ENCODE measurements around the gene DPYD. TPM values are rescaled to one million over a fixed set of nuclear protein-coding genes. Genes with fewer than 3 reads are reported as not detected.

DPYD gene
- total and polyA plus RNA-seq, 10 of the 15 experiments (the other 5 are each of a cell fraction or from before 2014, with no cell fraction given), result 5.7 to 23.8 (median 10.2) TPM

DNA sequence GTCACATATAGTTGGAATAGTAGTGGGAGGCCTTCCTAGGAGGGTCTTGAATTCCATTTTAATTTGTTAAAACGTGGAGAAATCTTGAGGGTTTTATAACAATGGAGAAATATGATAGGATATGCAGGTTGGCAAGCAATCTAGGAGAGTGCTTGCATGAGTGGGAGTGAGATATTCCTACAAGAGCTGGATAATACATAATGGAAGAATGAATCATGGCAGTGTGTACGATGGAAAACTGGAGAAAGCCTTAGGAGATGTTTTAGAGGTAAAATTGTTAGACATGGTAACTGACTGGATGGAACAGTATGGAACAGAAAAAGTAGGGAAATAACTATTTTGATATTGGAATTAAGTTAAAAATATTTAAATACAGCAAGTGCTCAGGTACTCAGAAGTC is 846.9 kb downstream of the DPYD start:
- TF ChIP-seq, protein P1, sequence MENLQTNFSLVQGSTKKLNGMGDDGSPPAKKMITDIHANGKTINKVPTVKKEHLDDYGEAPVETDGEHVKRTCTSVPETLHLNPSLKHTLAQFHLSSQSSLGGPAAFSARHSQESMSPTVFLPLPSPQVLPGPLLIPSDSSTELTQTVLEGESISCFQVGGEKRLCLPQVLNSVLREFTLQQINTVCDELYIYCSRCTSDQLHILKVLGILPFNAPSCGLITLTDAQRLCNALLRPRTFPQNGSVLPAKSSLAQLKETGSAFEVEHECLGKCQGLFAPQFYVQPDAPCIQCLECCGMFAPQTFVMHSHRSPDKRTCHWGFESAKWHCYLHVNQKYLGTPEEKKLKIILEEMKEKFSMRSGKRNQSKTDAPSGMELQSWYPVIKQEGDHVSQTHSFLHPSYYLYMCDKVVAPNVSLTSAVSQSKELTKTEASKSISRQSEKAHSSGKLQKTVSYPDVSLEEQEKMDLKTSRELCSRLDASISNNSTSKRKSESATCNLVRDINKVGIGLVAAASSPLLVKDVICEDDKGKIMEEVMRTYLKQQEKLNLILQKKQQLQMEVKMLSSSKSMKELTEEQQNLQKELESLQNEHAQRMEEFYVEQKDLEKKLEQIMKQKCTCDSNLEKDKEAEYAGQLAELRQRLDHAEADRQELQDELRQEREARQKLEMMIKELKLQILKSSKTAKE (IDR thresholded peaks at IDR 0.05; ENCODE audit: low read depth, poor library complexity, severe bottlenecking), result no peak
- TF ChIP-seq, protein P2, sequence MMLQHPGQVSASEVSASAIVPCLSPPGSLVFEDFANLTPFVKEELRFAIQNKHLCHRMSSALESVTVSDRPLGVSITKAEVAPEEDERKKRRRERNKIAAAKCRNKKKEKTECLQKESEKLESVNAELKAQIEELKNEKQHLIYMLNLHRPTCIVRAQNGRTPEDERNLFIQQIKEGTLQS (IDR thresholded peaks at IDR 0.05; ENCODE audit: borderline replicate concordance, extremely low read depth, low read depth, low read length), result no peak
- TF ChIP-seq HDAC2 (IDR thresholded peaks at IDR 0.05) (no peak), RAD21 (IDR thresholded peaks at IDR 0.05; ENCODE audit: insufficient read depth, low read depth, low read length) (no peak), CBFB (IDR thresholded peaks at IDR 0.05; ENCODE audit: low read depth) (no peak), MYC (IDR thresholded peaks at IDR 0.05; ENCODE audit: insufficient read depth, insufficient read length, insufficient replicate concordance, low read length, severe bottlenecking) (no peak), POU2F2 (IDR thresholded peaks at IDR 0.05; ENCODE audit: borderline replicate concordance, low read depth, low read length) (no peak), ZBED1 (IDR thresholded peaks at IDR 0.05; ENCODE audit: borderline replicate concordance) (no peak)
- in situ Hi-C loops (cut with MboI) (no loop called here), intact Hi-C loops (cut with micrococcal nuclease; ENCODE audit: unreplicated experiment) (no loop called here)
- H4K20me1 ChIP-seq (ENCODE audit: control insufficient read depth, insufficient read depth), result no peaks in the 10 kb centered on the region
- no peak overlapping the region for H2AFZ ChIP-seq (ENCODE audit: control insufficient read depth, low read depth, low read length)
- no peak overlapping the region for H3K27ac ChIP-seq (ENCODE audit: control insufficient read depth, insufficient read depth)
- RAD21 ChIA-PET (ENCODE audit: unreplicated experiment), result no interaction called here
- H3K79me2 ChIP-seq (ENCODE audit: control insufficient read depth, insufficient read depth, low read length), result no peaks in the 10 kb centered on the region
- no peaks in the 10 kb centered on the region for H3K36me3 ChIP-seq (ENCODE audit: control insufficient read depth in 2 of 2, insufficient read depth in 2 of 2, low read length in 1 of 2)
- no peak overlapping the region for H3K4me3 ChIP-seq
- no peaks in the 10 kb centered on the region for H3K9me3 ChIP-seq (replicated peaks; ENCODE audit: control insufficient read depth, insufficient read depth, low read length)
- SMC1A ChIA-PET (ENCODE audit: uncharacterized antibody, unreplicated experiment), result no interaction called here
- FAIRE-seq (no peak), DNase-seq (ENCODE audit: low read depth, low spot score) (no peak), ATAC-seq (no peak)
- CTCF ChIA-PET, result interaction anchor here (0.7 kb wide), 1 partner anchor 9 kb away, joined by 3 read pairs; no protein-coding TSS in a partner anchor
- BruUV-seq (replicated peaks), result no TSS peak
- no peak overlapping the region for H3K9ac ChIP-seq (ENCODE audit: control insufficient read depth, insufficient read depth, low read length)
- no peaks in the 10 kb centered on the region for H3K27me3 ChIP-seq (replicated peaks in 1 of 2; ENCODE audit: control insufficient read depth in 2 of 2, insufficient read depth in 2 of 2, low read length in 1 of 2)
- H3K4me1 ChIP-seq (ENCODE audit: control insufficient read depth, insufficient read depth, low read length), result no peaks in the 10 kb centered on the region
- POLR2A ChIA-PET, result no interaction called here
- no peak overlapping the region for H3K4me2 ChIP-seq (ENCODE audit: control insufficient read depth, insufficient read depth)
- 2% methylated on average over 2 of the region's 2 CpGs for WGBS (ENCODE audit: insufficient coverage, insufficient replicate concordance, low lambda C conversion rate, missing lambda C conversion rate)

All from GM12878 (cell line).